WI38 (cell line): ENCODE data around the gene BABAM2.

ENCODE experiments used
- H3K4me3 ChIP-seq: 2 replicates; pipeline ENCODE4 v1.5.1; 2011; ENCODE audit warnings: low read depth, mild to moderate bottlenecking, control low read depth, low read length
- CTCF ChIP-seq: IDR thresholded peaks from 2 replicates; pipeline ENCODE4 v1.5.1; 2012; ENCODE audit warnings: low read depth, mild to moderate bottlenecking, control low read depth, low read length

The BABAM2 gene

GRCh38 chr2:28322051-28322450 is 431.5 kb downstream of the BABAM2 start:
- no peak overlapping the region for H3K4me3 ChIP-seq
- no peak for TF ChIP-seq CTCF

DNA sequence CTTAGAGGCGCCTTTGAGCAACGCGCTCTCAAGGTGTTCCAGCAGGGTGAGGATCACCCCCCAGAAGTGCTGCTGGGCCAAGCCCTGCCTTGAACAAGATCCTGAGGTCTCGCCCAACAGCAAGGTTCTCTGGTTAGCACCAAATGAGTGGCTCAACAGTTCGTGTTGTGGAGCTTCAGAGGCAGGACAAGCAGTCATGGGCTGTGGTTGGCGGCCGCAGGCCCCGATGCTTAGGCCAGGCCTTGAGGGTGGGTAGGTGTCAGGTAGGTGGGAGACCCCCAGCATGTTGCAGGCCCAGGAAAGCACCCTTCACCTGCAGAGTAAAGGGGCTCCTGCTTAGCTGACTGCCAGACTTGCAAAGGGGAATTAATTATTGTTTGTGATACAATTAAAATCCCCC is 431.9 kb downstream of the BABAM2 start:
- no peak for TF ChIP-seq CTCF

GRCh38 chr2:28322981-28323396 is 432.5 kb downstream of the BABAM2 start:
- TF ChIP-seq CTCF: no peak
- H3K4me3 ChIP-seq: no peak overlapping the region

More for the DNA sequence above, 431.9 kb downstream of the BABAM2 start:
- no peak overlapping the region for H3K4me3 ChIP-seq

DNA sequence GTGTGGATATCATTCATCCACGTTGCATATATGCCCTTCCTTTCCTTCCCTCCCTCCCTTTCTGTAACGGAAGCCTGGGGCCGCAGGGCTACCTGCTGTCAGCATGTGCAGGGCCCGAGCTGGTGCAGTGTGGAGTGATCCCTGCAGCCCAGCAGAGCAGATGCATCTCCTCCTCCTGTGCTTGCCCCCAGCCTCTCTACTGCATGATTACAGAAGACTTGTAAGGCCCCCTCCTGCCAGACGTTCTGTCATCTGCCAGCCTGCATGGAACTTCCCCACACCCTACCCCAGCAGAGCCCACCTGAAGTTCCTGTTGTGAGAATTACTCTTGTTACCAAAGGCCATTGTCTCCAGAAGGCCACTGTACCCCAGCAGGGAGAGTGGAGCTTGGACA is 434.6 kb downstream of the BABAM2 start:
- no peak overlapping the region for H3K4me3 ChIP-seq
- no peak for TF ChIP-seq CTCF

DNA sequence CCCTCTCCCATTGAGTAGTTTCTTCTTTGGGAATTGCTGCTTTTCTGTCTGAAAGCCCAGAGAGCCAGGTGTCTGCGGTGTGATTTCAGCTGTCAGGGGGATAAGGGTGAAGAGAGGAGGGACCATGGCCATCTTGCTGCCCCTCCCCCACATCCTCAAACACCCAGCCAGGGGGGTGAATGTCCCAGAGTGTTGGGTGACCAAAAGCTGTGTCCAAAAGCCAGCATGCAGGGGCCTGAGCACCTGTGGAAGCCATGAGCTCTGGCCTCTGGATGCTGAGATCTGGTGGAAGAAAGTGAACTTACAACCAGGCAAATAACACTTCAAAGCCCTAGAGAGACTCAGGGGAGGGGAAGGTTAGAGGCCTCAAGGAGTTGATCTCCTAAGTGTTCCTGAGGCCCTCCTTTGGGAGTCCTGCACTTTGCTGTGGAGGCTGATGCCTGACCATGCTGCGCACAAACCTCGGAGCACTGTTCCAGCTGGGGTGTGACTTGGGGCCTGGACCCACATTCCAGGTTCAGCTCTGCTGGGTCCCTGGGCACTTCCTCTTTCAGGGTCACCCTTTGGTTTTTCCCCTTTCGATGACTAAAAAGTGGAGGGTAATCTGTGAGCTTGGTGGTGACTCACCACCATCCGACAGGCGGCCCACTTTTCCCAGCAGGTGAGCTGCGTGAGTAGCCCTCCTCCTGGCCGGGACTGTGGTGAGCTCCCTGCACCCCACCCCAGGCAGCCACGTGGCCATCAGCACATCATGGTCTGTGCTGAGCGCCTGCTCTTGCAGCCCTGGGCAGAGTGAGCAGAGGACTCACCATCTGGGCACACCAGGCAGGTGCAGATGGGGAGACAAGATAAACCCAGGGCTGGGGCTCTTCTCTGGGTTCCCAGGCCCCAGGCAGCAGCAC is 435.3 kb downstream of the BABAM2 start:
- TF ChIP-seq CTCF: no peak
- H3K4me3 ChIP-seq: no peak overlapping the region

DNA sequence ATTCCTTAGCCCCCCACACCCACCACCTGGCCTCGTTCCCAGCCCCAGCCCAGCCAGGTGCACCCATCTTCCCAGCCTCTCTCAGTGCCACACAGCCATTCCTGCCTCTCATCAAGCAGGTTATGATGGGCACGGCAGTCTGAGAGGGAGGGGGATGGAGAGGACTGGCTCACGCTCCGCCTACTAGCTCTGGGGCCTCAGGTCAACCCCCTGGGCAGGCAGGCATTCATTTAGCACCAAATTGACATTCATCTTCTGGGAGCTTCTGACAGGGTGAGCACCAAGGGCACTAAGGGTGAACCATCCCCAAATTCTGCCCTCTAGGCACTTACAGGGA is 435.9 kb downstream of the BABAM2 start:
- TF ChIP-seq CTCF: no peak
- no peak overlapping the region for H3K4me3 ChIP-seq

DNA sequence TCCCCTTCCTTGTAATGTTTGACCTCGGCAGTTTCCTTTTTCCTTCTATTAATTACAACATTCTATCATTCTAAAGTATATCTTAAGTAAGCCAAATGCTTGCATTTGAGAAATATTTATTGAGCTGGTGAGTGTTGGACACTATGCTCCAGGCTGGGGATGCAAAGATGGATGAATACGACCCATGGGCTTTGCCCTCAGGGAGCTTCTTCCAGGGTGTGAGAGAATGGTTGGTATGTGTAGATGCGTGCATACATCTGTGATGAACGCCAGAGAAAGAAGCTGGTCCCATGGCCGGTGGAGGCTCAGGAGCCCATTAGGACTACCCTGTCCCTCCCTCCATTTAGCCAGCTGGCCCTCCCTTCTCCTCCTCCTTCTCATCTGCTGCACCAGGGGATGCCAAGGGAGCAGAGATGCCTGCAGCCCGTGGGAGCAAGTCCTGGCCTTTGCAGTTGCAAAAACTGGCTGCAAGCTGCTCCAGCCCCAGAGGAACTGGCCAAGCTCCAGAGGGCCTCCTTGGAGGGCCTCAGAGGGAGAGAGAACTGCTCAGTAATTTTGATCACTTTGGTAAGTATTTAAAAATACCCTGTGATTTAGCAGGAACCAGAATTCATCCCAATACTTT is 436.5 kb downstream of the BABAM2 start:
- no peak overlapping the region for H3K4me3 ChIP-seq
- TF ChIP-seq CTCF: no peak
